Measurements from ENCODE around the gene CEBPA.

CEBPA gene

GRCh38 chr19:33275933-33276619 lies 26.3 kb downstream of the CEBPA start:
- Histone ChIP-seq H3K36me3 (no peaks in the 10 kb centered on the region), H3K9me3 (replicated peaks in 1 of 11) (no peaks in the 10 kb centered on the region), H3K27me3 (no peaks in the 10 kb centered on the region), H3K27ac (peak overlapping the region in 5 of 11 experiments; percentile 18 to 77 (median 30); a peak in 6 of 22 replicates), H3K4me3 (no peak overlapping the region), H3K4me2 (peak overlapping the region in 6 of 11 experiments; percentile 78 to 95 (median 91); a peak in 3 of 22 replicates), H4K20me1 (no peaks in the 10 kb centered on the region), H3K9ac (no peak overlapping the region), H3K4me1 (peaks cover 77 to 100% (median 89%) of the 10 kb centered on the region in 10 experiments)
- no peak for TF ChIP-seq Cebpa-rat (IDR thresholded peaks at IDR 0.05)

GRCh38 chr19:33275559-33275932 lies 26.8 kb downstream of the CEBPA start:
- no peak for TF ChIP-seq Cebpa-rat (IDR thresholded peaks at IDR 0.05)
- no peak overlapping the region for H3K4me3 ChIP-seq
- H3K27ac ChIP-seq: peak overlapping the region in 7 of 11 experiments; percentile 18 to 77 (median 65); a peak in 8 of 22 replicates
- no peak overlapping the region for H3K9ac ChIP-seq
- H3K4me2 ChIP-seq: peak overlapping the region in 8 of 11 experiments; percentile 78 to 95 (median 90); a peak in 11 of 22 replicates
- no peaks in the 10 kb centered on the region for H3K27me3 ChIP-seq
- no peaks in the 10 kb centered on the region for H3K9me3 ChIP-seq (replicated peaks in 1 of 11)
- peaks cover 76 to 100% (median 89%) of the 10 kb centered on the region in 10 experiments for H3K4me1 ChIP-seq
- no peaks in the 10 kb centered on the region for H4K20me1 ChIP-seq
- H3K36me3 ChIP-seq: no peaks in the 10 kb centered on the region

GRCh38 chr19:33274663-33275558 lies 27.4 kb downstream of the CEBPA start:
- Histone ChIP-seq H3K9ac (peak overlapping the region in 4 of 11 experiments; percentile 0 to 33 (median 22); a peak in 5 of 22 replicates), H3K4me1 (peaks cover 75 to 100% (median 89%) of the 10 kb centered on the region in 10 experiments), H3K4me2 (peak overlapping the region; percentile 78 to 95 (median 88)), H3K27me3 (no peaks in the 10 kb centered on the region), H3K27ac (peak overlapping the region in 8 of 11 experiments; percentile 18 to 77 (median 62); a peak in 15 of 22 replicates), H3K9me3 (replicated peaks in 1 of 11) (no peaks in the 10 kb centered on the region), H3K4me3 (no peak overlapping the region), H3K36me3 (no peaks in the 10 kb centered on the region), H4K20me1 (no peaks in the 10 kb centered on the region)
- TF ChIP-seq Cebpa-rat (IDR thresholded peaks at IDR 0.05): no peak

- no peaks in the 10 kb centered on the region for H3K27me3 ChIP-seq
- H3K4me2 ChIP-seq: peak overlapping the region; percentile 78 to 95 (median 88)
- H3K9ac ChIP-seq: peak overlapping the region; percentile 24 to 65 (median 54); a peak in 19 of 22 replicates
- no peaks in the 10 kb centered on the region for H3K36me3 ChIP-seq
- peak overlapping the region in 3 of 10 experiments; percentile 11 to 43 (median 34); a peak in 2 of 20 replicates for H3K4me3 ChIP-seq
- no peaks in the 10 kb centered on the region for H3K9me3 ChIP-seq (replicated peaks in 1 of 11)
- TF ChIP-seq Cebpa-rat (IDR thresholded peaks at IDR 0.05): no peak
- H3K4me1 ChIP-seq: peaks cover 75 to 100% (median 89%) of the 10 kb centered on the region in 10 experiments
- no peaks in the 10 kb centered on the region for H4K20me1 ChIP-seq
- H3K27ac ChIP-seq: peak overlapping the region; percentile 4 to 77 (median 68); a peak in 20 of 22 replicates
These were observed 28.3 kb downstream of the CEBPA start for GRCh38 chr19:33273881-33274662.

- Histone ChIP-seq H3K9me3 (replicated peaks in 1 of 11) (no peaks in the 10 kb centered on the region), H3K4me2 (peak overlapping the region; percentile 78 to 95 (median 88)), H3K27me3 (no peaks in the 10 kb centered on the region), H4K20me1 (no peaks in the 10 kb centered on the region), H3K36me3 (no peaks in the 10 kb centered on the region), H3K9ac (peak overlapping the region; percentile 24 to 65 (median 54); a peak in 19 of 22 replicates), H3K4me1 (peaks cover 77 to 100% (median 89%) of the 10 kb centered on the region in 10 experiments), H3K27ac (peak overlapping the region; percentile 4 to 77 (median 68); a peak in 20 of 22 replicates), H3K4me3 (peak overlapping the region in 3 of 10 experiments; percentile 11 to 43 (median 34); a peak in 2 of 20 replicates)
- TF ChIP-seq Cebpa-rat (IDR thresholded peaks at IDR 0.05): no peak
These were observed 29.1 kb downstream of the CEBPA start for GRCh38 chr19:33273065-33273736.

GRCh38 chr19:33271246-33272021 lies 30.9 kb downstream of the CEBPA start:
- TF ChIP-seq Cebpa-rat (IDR thresholded peaks at IDR 0.05): no peak
- Histone ChIP-seq H4K20me1 (no peaks in the 10 kb centered on the region), H3K27ac (no peak overlapping the region), H3K27me3 (no peaks in the 10 kb centered on the region), H3K9ac (no peak overlapping the region), H3K9me3 (replicated peaks in 1 of 11) (no peaks in the 10 kb centered on the region), H3K36me3 (no peaks in the 10 kb centered on the region), H3K4me3 (no peak overlapping the region), H3K4me2 (peak overlapping the region; percentile 2 to 95 (median 78); a peak in 15 of 22 replicates), H3K4me1 (peaks cover 80 to 100% (median 91%) of the 10 kb centered on the region in 10 experiments)

GRCh38 chr19:33270769-33271168 lies 31.6 kb downstream of the CEBPA start:
- Histone ChIP-seq H3K9me3 (replicated peaks in 1 of 11) (no peaks in the 10 kb centered on the region), H3K27ac (peak overlapping the region in 1 of 11 experiments; percentile 82; a peak in 1 of 22 replicates), H3K4me3 (no peak overlapping the region), H4K20me1 (no peaks in the 10 kb centered on the region), H3K4me2 (peak overlapping the region in 10 of 11 experiments; percentile 2 to 95 (median 86); a peak in 15 of 22 replicates), H3K27me3 (no peaks in the 10 kb centered on the region), H3K4me1 (peaks cover 86 to 99% (median 95%) of the 10 kb centered on the region in 10 experiments), H3K36me3 (no peaks in the 10 kb centered on the region), H3K9ac (no peak overlapping the region)
- TF ChIP-seq Cebpa-rat (IDR thresholded peaks at IDR 0.05): no peak

Data from BLaER1 treated with 17β-estradiol and CSF1 and Interleukin-3, amounts not matched to agents 10 nM and 100 nM (cell line).